Activated CD8-positive, alpha-beta memory T cell treated with anti-CD3 and anti-CD28 coated beads, Interleukin-2, amount 50 U/mL, for 24 hours (primary cell): ENCODE measurements around the gene PAFAH2.

ENCODE experiments used
- DNase-seq: peaks from one replicate; pipeline ENCODE4 v3.0.0-alpha.2; 2020; ENCODE audit errors: extremely low read depth

The PAFAH2 gene

DNA sequence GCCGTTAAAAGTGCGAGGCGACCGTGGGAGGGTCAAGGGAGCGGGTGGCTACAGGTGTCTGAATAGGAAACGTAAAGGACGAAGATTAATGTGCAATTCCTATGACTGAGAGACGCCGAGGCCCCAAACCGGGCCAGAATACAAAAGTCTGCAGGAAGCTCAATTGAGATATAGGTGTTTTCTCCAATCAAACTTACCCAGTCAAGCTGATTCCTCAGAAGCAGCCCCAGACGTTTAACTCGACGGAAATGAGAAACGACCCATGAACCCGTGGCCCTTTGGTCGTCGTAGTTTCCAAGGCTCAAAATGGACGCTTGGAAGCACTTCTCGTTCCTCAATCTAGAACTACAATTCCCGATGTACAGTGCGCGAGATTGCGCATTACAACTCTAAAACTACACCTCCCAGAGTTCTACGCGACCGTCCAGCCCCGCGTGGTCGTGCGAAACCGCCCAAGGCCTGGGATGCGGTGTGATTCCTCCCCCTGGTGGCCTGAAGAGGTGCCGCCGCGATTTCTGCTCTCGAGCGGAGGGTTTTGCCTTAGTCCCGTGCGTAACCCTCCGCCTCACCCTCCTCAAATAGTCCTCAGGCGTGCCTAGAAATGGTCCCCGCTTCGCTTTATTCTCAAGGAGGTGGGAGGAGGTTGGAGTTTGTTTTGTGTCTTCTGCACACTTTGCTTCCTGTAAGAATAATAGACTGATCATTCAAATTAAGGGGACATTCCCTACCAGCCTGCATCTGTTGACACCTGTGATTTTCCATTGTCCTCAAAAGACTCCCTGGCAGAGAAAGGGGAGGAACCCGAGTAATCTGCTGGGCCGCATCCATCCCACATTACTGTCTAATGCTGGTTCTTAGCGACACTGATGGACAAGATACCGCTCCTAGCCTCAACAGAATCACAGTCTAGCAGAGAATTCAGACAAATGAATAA, at the start of gene PAFAH2:
TSS of gene PAFAH2 (minus strand) at position 236 of the 934 bp plus-strand sequence. CDS start 7,247 bp downstream, outside the sequence.
- DNase-seq: peak; percentile 94

DNA sequence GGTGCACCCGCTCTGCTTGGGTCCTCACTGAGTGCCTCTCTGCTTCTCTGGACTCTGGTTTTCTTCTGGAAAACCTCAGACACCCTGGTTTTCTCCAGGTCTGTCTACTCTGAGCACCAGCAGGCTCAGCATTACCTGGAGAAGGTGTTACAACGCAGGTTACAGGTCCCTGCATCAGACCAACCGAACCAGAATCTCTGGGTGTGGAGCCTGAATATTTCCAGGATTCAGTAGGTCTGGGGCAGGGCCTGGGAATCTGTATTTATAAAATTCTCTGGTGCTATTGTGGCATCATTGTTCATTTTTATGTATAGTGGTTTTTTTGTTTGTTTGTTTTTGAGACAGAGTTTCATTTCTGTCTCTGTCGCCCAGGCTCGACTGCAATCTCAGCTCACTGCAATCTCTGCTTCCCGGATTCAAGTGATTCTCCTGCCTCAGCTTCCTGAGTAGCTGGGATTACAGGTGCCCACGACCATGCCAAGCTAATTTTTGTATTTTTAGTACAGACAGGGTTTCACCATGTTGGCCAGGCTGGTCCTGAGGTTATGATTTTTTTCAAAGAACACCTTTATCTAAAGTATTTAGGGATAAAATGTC, 49.5 kb upstream of the PAFAH2 start:
- no peak for DNase-seq

DNA sequence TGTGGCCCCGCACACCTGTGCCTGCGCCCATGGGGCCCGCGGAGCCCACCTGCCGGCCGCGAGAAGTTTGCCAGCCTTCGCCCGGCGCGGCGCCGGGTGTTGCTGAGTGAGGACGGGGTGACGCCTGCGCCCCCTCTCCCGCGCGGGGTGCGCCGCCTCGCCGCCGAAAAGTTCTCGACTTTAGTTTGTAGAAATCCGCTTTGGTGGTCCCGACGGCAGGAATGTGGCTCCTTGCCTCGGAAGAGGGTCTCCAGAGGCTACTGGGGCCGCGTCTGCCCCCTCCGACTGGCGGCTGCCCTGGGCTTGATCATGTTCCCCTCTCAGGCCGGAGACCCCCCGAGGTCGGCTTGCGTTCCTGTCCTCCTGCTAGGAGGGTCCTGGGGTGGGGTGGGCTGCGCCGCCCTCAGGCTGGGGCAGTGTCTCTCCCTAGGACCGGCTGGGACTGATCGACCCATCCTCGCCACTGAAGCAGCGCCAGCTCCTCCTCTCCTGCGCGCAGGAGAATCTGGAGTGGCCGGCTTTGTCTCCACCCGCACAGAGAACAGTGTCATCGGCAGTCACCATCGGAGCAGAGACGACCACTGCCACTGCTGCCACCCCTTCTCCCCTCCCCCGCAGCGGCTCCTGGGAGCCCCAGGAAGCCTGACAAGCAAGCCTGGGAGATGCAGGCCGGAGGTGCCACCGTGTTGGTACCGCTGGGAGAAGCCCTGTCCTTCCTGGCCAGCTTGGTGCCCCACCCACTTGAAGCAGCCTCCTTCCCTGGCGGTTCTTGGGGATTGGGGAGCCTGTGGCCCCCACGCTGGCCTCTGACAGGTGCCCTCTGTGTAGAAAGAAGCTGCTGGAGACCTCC, 48.6 kb upstream of the PAFAH2 start:
- no peak for DNase-seq

DNA sequence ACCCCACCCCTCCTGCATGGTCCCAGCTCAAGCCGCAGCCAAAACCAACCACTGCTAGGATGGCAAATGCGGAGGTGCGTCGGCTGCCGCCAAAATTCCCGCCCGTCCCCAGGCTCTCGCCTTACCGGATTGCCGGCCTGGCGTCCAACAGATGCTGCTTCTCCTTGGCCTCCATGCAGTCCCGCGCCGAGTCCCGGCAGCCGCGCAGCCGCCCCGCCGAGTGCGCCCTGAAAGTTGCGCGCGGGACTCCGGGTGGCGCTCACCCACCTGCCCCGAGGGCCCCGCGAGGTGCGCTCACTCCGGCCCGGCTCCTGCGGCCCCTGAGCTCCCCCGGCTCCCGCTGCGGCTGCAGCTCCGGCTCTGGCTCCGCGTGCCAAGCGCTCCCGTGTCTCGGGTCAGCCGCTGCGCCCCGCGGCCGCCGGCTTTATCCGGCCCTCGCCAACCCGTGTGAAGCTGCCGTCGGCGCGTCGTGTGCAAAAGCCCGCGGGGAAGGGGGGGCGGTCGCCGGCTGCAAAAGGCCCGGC, 47.9 kb upstream of the PAFAH2 start, which contains the start of gene SLC30A2:
TSS of gene SLC30A2 (minus strand) at position 397 of the 524 bp plus-strand sequence. CDS start at position 175, 222 bp downstream.
- no peak for DNase-seq

- no peak for DNase-seq
Observed at GRCh38 chr1:26044971-26045721, 47.3 kb upstream of the PAFAH2 start.

- DNase-seq: no peak
Observed at GRCh38 chr1:26044414-26044813, 46.6 kb upstream of the PAFAH2 start.

- no peak for DNase-seq
Observed at GRCh38 chr1:26043765-26044164, 45.9 kb upstream of the PAFAH2 start.

- no peak for DNase-seq
Observed at GRCh38 chr1:26041978-26042377, 44.1 kb upstream of the PAFAH2 start.

GRCh38 chr1:26041401-26041800, 43.5 kb upstream of the PAFAH2 start:
- DNase-seq: no peak

DNA sequence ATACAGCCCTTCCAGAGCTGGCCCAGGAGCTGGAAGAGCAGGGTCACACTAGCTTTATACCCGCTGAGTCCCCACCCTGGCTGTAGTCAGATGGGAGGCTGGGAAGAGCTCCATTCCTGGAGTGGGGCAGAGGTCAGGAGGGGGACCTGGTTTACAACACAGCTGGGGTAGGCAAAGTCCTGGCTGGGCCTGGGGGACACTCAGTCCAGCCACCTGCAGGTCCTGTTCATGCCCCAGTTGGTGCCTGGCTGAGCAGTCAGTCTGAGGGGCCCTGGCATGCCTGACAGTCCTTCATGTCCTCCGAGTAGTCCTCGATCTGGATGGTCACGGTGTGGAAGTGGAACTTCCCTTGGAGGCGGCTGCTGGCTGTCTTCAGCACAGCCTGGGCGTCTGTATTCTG, 41.0 kb upstream of the PAFAH2 start:
- no peak for DNase-seq

- DNase-seq: no peak
Observed at GRCh38 chr1:26038477-26038876, 40.6 kb upstream of the PAFAH2 start.

DNA sequence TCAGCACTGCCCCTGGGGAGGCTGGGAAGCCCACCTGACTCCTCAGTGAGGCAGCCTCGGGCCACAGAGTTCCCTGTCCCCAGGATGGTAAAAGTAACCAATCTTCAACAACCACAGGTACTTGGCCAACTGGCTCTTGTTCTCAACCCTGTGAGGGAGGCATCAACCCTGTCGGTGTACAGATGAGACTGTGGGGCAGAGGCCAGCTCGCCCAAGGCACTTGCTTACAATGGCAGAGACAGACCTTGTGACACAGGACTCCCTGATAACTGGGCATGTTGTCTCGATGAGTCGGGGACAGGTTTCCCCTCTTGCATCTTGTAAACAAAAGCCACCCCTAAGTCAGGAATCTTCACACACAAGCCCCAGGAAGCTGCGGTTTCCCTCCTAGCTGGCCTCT, 40.0 kb upstream of the PAFAH2 start:
- no peak for DNase-seq

GRCh38 chr1:26036756-26037281, 39.0 kb upstream of the PAFAH2 start:
- DNase-seq: no peak

- peak; percentile 21 for DNase-seq
Observed at GRCh38 chr1:26035959-26036755, 38.3 kb upstream of the PAFAH2 start.

DNA sequence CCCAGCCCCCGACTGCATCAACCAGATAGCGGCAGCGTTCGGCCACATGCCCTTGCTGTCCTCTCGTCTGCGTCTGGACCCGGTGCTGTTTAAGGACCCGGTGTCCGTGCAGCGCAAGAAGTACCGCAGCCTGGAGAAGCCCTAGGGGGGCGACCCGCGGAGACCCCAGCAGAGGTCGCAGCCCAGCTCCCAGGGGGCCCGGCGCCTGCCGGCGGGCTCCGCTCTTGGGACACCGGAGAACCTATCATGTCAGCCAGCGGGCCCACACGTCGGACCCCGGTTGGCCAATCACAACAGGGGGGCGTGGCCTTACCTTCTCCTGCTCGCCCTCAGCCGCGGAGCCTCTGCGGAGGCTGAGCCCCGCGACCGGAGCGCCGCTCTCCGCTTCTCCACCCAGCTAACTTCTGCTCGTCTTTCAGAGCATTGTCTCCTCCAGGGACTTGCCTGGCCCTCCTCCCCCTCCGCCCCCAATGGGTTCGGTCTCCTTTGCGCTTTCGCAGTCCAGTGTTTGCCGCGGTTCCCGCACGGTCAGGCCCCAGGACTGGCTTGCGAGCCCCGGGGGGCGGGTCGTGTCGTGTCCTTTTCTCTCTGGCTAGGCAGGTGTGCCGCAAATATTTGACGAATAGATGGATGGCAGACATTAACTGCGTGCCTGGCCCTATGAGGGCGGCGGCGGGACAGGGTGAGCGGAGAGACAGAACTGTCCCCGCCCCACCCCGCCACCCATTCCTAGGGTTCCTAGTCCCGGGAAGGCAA, 37.5 kb upstream of the PAFAH2 start:
- peak; percentile 84 for DNase-seq

DNA sequence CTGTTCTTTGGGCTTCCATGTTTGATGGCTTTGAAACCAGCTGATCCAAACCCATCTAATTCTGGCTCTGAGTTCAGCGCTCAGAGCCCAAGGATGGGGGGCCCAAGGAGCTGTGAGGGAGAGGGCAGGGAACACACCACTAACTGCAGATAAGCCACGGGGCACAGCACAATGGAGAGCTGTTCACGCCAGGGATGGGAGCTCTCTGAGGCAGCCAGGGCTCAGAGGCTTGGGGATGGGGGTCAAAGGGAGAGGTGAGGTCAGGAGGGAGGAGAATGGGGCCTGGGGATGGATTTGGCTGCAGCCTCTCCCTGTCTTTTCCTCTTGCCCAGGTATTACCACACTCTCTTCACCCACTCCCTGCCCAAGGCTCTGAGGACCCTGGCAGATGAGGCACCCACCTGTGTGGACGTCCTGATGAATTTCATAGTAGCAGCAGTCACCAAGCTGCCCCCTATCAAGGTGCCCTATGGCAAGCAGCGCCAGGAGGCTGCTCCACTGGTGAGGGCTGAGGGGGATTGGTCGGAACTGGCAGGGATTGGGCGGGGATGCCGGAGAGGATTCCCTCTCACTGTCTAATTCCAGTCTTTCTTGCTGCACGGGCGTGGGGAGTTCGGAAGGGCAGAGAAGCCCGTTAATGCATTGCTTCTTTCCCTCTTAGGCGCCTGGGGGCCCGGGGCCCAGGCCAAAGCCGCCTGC, 36.8 kb upstream of the PAFAH2 start:
- no peak for DNase-seq

DNA sequence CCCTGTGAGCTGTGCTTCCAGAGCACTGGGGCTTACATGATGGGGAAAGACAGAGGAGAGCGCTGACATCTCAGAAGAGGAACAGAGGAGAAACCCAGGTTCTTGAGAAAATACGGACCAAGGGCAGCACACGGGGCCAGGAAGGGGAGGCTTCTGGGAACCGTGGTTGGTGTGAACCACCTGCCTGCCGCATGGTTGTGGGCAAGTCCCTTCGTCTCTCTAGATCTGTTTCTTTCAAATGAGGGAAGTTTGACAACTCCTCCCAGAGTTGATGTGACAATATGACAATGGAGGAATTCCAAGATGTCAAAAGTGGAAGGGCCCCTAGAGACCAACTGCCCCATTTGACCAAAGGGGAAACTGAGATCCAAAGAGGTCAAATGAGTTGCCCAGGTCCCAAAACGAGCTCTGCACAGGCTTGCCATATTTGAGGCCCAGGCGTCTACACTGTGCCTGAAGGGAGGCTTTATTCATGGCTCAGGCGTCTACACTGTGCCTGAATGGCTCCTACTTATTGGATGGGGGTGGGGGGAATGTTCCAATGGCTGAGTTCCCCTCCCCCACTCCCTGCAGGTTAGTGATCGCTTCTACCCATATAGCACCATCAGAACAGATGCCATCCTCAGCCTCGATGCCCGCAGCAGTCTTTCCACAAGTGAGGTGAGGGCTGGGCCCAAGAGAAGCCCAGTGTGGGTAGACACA, 34.9 kb upstream of the PAFAH2 start:
- DNase-seq: no peak

- no peak for DNase-seq
Observed at GRCh38 chr1:26031611-26032220, 33.9 kb upstream of the PAFAH2 start.
